ENCODE data around the gene MUSK.

DNA sequence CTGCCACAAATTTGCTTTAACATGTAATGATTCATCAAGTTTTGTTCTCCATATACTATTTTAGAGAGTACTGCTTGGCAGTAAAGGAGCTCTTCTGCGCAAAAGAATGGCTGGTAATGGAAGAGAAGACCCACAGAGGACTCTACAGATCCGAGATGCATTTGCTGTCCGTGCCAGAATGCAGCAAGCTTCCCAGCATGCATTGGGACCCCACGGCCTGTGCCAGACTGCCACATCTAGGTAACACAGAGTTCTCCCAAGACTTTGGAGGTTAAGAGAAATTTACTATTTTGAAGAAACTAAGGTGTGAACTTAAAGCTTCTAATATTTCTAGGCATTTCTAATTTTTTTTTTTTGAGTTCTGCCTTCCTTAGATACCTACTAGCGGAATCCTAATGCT lies 107.1 kb downstream of the MUSK start:
- TF ChIP-seq BACH1 (IDR thresholded peaks at IDR 0.05; ENCODE audit: low read length) (no peak), SP2 (IDR thresholded peaks at IDR 0.05; ENCODE audit: low read length) (no peak), POLR2AphosphoS5 (IDR thresholded peaks at IDR 0.05; ENCODE audit: low read depth, low read length) (no peak), EP300 (IDR thresholded peaks at IDR 0.05; ENCODE audit: borderline replicate concordance in 1 of 2, low read depth in 2 of 2, low read length in 2 of 2) (no peak), HDAC2 (IDR thresholded peaks at IDR 0.05; ENCODE audit: borderline replicate concordance in 1 of 2, low read depth in 2 of 2, low read length in 2 of 2) (no peak)
- TF ChIP-seq, protein P1, sequence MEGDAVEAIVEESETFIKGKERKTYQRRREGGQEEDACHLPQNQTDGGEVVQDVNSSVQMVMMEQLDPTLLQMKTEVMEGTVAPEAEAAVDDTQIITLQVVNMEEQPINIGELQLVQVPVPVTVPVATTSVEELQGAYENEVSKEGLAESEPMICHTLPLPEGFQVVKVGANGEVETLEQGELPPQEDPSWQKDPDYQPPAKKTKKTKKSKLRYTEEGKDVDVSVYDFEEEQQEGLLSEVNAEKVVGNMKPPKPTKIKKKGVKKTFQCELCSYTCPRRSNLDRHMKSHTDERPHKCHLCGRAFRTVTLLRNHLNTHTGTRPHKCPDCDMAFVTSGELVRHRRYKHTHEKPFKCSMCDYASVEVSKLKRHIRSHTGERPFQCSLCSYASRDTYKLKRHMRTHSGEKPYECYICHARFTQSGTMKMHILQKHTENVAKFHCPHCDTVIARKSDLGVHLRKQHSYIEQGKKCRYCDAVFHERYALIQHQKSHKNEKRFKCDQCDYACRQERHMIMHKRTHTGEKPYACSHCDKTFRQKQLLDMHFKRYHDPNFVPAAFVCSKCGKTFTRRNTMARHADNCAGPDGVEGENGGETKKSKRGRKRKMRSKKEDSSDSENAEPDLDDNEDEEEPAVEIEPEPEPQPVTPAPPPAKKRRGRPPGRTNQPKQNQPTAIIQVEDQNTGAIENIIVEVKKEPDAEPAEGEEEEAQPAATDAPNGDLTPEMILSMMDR (IDR thresholded peaks at IDR 0.05; ENCODE audit: control extremely low read depth in 1 of 3, insufficient read depth in 1 of 3, low read depth in 1 of 3, low read length in 3 of 3), result no peak
